SW 1271 (cell line): Measurements from ENCODE around the gene FEM1A.
A peak's percentile ranks its signal among the peaks of the same experiment; 100 is the strongest.
"Not testable (repeated sequence)": the region's sequence is repeated elsewhere in the genome, so short reads cannot be mapped to it uniquely, and the experiment has no call there.

Experiments used
- DNase-seq, 2 experiments: peaks; one replicate each; lab custom pipeline; 2025; lab: John Stamatoyannopoulos, UW

FEM1A gene

DNA sequence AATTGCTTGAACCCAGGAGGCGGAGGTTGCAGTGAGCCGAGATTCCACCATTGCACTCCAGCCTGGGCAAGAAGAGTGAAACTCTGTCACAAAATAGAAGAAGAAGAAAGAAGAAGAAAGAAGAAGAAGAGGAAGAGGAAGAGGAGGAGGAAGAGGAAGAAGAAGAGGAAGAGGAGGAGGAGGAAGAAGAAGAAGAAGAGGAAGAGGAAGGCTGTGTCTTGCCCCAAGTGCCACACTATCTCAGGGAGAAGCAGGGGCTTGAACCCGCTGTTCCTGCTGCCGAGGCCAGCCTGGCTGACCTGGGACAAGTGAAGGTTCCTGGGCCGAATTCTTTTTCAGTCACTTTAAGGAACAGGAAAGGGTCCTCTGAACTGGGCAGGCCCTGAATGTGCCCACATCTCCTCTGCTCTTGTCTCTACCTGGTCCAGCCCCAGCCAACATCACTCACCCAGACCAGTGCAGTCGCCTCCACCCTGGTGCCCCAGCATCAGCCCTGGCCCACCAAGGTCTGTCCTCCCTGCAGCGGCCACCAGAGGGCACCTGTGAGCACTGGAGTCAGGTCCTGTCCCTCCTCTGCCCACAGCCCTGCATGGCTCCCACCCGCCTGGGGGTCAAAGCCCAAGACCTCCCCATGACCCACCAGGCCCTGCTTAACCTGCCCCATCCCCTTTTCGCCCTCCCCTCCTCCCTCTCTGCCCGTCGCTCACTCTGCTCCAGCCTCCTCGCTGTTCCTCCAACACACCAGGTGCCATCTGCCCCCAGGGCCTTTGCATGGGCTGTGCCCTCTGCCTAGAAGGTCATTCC lies 20.0 kb downstream of the FEM1A start:
- DNase-seq: peak in 1 of 2 experiments; percentile 62

DNA sequence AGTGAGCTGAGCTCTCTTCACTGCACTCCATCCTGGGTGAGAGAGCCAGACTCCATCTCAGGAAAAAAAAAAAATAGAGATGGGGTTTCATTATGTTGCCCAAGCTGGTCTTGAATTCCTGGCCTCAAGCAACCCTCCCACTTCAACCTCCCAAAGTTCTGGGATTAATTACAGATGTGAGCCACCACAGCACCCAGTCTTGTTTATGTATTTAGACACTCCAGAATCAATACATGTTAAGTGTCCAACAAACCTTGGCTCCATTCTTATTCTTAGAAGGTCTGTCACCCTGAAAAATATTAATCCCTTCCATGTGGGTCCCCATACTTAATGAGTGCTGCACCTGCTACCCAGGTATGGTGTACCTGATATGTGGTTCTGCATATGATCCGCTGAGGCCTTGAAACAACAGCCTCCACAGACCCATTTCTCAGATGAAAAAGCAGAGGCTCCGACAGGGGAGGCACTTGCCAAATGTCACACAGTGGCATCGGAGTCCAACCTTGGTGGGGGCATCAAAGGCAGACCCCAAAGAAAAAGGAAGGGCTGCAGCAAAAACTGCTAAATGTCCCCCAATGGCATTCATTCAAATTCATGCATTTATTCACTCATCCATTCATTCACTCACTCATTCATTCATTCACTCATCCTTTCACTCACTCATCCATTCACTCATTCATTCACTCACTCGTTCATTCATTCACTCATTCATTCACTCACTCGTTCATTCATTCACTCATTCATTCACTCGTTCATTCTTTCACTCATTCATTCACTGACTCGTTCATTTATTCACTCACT lies 23.3 kb downstream of the FEM1A start:
- DNase-seq: peak in 1 of 2 experiments; percentile 28

DNA sequence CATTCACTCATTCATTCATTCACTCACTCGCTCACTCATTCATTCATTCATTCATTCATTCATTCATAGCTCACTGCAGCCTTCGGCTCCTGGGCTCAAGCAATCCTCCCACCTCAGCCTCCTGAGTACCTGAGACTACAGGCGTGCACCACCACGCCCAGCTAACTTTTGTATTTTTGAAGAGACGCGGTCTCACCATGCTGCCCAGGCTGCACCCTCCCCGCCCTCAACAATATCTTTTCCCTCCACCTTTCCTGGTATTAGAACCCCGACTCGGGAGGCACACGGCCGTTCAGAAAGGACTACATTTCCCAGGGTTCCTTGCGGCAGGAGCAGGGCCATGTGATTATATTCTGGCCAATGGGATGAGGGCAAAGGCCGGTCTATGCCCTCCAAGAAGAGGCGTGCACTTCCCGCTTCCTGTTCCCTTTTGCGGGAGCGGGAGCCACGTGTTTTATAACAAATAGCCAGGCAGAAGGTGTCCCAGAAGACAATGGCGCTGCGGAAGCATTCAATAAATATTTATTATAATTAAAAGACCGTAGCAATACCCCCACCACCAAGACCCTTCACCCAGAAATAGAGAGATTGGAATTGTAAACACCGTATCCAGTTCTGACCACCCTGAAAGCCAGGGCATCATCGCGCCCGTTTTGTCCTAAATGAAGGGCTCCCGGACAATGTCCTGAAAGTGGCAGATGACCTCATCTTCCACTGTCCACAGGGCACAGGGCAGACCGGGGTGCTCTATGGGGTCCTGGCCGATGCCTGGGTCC lies 24.1 kb downstream of the FEM1A start:
- peak; percentile 70 to 91 for DNase-seq

DNA sequence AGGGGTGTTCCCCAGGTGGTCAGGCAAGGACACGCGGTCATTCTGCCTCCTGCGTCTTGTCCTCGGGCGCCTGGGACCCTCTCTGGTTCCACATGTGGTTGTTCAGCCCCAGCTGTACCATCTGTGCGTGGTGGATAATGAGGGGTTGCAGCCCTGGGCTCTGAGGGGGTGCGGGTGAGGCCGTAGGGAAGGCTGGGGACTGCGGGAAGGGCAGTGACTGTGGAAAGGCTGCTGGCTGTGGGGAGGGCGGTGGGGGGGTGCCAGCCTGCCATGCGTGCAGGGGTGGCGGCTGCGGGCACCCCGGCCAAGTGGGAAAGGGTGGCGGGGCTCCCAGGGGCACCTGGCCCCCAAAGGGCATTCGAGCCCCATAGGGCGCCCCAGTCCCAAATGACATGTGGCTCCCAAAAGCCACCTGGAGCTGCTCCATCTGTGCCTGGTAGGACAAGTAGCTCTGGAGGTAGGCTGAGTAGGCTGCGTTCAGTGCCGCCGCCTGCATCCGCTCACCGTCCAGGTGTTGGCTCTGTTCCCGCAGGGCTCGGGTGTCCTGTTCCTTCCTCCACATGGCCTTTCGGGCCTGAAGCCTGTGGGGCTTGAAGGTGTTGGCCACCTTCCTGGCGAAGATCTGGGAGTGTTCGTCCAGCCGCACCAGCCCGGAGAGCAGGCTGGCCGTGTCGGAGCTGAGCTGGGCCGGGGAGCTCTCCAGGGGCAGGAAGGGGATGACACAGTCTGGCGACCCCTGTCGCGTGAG lies 24.8 kb downstream of the FEM1A start:
- no peak for DNase-seq

DNA sequence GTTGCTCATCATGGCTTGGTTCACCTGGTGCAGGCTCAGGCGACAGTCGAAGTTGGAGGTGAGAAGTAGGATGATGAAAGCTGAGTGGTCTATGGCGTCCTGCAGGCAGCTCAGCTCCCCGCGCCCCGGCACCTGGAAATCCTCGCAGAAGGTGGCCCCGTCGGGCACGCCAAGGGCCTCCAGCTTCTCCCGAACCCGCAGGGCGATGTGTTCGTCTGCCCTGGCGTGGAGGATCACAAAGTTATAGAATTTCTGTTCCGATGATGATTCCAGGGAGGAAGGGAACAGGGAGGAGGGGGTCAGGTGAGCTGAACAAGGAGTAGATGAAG lies 25.4 kb downstream of the FEM1A start:
- no peak for DNase-seq

DNA sequence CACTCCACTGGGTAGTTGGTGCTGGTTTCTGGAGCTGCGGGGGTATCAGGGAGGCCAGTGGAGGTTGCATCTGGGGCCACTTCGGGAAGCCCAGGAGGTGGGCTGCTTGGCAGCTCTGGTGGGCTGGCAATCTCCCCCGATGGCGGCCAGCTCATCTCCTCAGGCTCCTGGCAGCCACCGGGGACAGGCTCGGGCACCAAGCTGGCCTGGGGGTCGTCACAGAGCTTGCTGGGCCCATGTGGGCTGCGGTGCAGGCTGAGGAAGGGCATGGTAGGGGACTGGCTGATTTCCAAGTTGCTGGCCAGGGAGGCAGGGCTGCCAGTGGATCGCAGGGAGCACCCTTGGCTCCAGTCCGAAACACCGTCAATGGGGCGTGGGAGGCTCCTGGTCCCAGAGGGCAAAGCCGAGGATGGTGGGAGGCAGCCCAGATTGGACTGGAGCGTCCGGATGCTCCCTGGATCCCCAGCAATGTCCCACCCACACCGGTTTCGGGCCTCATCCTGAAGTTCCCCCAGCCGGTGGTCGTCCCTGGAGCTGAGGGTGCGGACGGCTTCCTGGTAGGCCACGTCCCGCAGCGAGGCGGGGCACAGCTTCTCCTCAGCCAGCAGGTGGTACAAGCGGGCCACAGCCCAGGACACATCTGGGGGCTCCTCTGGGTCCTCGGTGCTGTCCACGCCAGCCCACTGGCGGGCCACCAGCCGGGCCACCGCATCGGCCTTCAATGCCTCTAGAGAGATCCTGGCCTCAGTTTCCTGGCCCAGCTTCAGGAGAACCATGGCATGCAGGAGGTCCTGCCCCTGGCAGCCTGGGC lies 26.1 kb downstream of the FEM1A start:
- no peak for DNase-seq

DNA sequence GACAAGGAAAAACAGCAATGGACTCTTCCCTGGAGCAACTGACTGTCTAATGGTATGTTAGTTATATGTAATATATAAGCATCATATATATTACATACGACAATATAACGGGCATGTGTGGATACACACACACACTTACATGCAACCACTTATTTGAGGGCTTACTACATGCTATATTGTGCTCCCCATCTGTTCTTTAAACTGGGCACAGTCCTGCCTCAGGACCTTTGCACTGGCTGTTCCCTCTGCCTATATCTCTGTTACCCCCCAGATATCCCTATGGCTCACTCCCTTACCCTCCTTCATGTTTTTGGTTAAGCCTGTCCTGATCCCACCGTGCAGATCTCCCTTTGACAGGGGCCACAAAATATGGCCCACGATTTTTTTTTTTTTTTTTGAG lies 29.7 kb downstream of the FEM1A start:
- DNase-seq: no peak

DNA sequence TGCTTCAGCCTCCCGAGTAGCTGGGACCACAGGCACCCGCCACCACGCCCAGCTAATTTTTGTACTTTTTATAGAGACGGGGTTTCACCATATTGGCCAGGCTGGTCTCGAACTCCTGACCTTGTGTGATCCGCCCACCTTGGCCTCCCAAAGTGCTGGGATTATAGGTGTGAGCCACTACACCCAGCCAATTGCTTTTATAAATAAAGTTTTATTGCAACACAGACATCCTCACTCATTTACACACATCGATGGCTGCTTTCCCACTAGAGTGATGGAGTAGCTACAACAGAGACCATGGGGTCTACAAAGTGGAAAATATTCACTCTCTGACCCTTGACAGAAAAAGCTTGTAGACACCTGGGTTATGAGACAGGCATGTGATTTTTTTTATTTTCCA lies 30.8 kb downstream of the FEM1A start:
- not testable (repeated sequence) for DNase-seq

DNA sequence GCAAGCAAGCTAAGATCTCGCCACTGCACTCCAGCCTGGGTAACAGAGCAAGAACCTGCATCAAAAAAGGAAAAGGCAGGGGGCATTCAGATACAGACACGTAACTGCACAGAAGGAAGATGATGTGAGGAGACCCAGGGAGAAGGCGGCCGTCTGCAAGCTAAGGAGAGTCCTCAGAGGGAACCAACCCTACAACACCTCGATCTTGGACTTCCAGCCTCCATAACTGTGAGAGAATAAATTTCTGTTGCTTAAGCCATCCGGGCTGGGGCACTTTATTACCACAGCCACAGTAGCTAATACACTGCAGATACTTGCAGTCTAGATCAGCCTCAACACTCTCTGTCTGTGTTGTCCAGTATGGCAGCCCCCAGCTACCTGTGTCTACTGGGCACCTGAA lies 32.0 kb downstream of the FEM1A start:
- no peak for DNase-seq

DNA sequence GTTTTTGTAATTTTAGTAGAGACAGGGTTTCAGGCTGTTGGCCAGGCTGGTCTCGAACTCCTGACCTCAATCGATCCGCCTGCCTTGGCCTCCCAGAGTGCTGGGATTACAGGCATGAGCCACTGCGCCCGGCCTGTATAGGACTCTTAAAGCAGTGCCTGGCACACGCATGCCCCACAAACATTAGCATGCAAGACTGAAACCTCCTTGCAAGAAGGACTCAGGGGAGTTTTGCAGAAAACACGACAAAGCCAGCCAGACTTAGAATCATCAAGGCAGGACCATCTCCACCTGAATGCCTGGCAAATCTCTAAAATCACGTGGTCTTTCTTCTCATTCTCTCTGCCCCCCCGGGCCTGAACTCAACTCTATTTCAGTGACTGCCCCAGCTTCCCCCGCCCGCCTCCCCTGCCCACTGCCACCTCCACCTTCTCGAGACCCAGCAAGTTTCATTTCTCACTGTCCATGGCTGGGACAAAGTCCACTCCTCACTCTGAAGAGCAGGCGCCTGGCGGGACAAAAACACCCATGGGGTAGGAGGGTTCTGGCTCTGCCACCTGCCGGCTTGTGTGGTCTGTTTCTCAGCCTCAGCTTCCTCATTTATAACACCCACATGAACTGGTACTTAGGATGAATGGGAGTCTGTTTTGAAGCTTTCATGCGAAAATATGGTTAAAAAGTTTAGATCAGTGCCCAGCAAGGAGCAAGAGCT lies 37.6 kb downstream of the FEM1A start:
- no peak for DNase-seq

DNA sequence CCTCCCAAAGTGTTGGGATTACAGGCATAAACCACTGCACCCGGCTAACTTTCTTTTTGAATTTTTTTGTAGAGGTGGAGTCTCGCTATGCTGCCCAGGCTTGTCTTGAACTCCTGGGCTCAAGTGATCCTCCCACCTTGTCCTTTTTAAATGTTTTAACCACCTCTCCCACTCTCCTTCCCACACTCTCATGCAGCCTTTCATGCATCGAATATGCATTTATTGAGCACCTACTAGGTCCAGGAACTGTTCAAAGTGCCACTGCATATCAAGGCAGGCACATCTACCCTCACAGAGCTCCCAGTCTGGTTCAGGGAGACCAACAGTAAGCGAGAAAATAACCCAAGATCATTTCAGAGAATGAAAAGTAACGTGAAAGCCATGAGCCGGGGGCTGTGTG lies 38.8 kb downstream of the FEM1A start:
- no peak for DNase-seq

DNA sequence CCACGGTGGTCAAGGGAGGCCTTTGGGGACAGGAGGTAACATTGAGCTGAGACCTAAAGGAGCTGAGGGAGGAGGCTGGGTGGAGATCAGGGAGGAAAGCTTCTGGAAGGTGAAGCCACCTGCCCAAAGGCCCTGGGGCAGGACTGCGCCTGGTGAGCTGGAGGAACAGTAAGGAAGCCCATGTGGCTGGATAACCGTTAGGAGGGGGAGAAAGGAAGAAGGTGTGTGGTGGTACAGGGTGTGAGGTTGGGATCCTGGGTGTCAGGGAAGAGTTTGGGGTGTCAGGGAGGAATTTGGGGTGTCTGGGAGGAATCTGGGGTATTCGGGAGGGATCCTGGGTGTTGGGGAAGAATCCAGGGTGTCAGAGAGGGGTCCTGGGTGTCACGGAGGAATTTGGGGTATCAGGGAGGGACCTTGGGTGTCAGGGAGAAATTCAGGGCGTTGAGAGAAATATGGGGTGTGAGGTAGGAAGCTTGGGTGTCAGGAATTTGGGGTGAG lies 39.3 kb downstream of the FEM1A start:
- no peak for DNase-seq

DNA sequence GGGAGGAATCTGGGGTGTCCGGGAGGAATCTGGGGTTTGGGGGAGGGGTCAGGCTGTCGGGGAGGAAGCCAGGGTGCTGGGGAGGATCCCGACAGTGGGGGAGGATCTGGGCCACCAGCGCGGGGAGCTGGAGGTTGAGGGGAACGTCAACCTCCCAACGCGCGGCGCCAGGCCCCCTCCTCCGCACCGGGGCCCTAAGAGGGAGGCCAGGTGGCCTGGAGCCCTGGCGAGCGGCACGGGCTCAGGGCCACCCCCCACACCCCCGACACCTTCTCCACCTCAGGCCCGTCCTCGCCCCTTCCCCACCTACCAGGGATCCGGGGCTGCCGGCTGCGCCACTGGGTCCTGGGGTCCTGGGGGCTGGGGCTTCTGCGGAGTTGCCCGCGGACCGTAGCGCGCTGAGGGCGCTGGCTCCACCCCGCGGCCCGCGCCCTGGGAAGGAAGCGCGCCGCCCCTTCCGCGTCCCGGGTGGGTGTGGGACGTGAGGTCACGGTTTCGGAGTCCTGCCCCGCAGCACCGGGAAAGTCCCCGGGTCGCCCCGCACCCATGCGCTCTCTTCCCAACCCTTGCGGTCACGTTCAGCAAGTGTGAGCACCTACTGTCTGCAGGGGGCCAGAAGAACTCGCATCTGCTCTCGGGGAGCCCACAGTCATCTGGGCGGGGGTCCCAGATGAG lies 39.9 kb downstream of the FEM1A start, which contains the start of gene TICAM1:
TICAM1 (minus strand) TSS at position 409 of the 675 bp plus-strand sequence. CDS start 13,335 bp downstream, outside the sequence.
- peak in 1 of 2 experiments; percentile 30 for DNase-seq

DNA sequence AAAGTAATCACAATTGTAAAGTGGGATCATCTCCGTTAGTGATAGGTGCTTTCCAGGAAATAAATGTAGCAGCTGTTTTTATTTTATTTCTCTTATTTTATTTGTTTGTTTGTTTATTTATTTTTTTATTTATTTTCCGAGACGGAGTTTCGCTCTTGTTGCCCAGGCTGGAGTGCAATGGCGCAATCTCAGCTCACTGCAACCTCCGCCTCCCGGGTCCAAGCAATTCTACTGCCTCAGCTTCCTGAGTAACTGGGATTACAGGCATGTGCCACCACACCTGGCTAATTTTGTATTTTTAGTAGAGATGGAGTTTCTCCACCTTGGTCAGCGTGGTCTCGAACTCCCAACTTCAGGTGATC lies 40.4 kb downstream of the FEM1A start:
- not testable (repeated sequence) for DNase-seq

DNA sequence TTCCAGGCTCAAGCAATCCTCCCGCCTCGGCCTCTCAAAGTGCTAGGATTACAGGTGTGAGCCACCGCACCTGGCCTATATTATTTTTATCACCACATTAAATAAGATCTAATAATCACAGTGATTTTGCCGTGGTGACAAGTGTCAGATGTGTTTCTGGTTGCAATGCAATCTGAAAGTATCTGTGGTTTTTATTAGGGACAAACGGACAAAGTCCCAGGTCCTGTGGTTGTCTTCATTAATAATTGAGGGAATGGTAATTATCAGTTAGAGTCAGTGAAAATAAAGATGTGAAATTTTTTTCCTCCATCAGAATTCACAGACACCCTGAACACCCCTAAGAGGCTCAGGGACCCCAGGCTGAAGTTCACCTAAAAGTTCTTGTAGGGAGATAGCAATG lies 41.2 kb downstream of the FEM1A start:
- DNase-seq: no peak

DNA sequence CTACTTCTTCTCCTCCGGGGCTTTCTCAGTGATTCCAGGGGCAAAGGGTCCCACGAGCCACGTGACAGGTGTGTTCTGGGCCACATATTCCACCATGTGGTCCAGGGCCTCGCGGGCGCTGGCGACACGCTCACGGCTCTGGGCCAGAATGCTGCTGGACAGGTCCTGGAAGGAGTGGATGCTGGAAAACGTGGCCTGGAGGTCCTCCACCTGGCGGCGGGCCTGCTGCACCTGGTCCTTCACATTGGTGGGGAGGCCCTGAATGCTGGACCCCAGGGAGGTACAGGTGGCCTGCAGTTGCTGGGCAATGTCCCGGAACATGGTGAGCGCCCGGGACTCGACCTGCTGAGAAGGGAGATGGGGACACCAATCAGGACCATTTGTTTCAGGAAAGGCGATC lies 47.7 kb downstream of the FEM1A start:
- no peak for DNase-seq

DNA sequence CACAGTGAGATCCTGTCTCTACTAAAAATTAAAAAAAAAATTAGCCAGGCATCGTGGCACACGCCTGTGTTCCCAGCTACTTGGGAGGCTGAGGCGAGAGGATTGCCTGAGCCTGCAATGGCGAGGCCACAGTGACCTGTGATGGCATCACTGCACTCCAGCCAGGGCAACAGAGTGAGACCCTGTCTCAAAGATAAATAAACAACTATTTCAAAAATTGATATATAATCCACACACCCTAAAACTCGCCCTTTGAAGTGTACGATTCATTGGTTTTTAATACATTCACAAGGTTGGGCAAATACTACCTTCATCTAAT lies 52.1 kb downstream of the FEM1A start:
- DNase-seq: no peak

DNA sequence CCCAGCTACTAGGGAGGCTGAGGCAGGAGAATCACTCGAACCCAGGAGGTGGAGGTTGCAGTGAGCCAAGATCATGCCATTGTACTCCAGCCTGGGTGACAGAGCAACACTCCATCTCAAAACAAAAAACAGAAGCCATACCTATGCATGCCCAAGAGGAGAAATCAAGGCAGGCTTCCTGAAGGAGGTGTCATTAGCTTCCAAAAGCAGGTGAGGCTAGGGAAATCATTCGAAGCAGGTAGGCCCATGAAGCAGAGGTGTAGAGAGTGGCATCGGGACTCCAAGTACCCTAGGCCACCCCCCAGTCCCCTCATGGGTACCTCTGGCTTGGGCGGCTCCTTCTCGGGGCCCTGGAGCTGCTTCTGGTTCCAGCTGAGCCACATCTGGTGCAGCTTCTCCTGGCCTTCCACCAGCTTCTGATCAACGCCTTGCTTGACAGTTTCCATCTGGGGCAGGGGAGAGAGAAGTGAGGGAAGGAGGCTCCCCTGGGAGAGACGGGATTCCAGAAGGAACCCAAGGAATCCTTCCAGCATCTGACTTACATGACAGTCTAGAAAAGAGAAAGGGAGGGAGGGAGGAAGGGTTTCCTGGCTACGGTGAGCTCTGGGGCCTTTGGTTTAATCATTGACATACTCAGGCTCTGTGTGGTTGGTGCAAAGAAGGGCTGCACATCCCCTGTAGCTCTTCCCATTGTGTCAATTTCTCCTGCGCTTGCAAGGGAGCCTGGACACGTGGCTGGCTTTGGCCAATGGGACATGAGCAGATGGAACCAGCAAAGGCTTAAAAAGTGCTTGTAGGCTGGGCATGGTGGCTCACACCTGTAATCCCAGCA lies 53.0 kb downstream of the FEM1A start:
- no peak for DNase-seq

DNA sequence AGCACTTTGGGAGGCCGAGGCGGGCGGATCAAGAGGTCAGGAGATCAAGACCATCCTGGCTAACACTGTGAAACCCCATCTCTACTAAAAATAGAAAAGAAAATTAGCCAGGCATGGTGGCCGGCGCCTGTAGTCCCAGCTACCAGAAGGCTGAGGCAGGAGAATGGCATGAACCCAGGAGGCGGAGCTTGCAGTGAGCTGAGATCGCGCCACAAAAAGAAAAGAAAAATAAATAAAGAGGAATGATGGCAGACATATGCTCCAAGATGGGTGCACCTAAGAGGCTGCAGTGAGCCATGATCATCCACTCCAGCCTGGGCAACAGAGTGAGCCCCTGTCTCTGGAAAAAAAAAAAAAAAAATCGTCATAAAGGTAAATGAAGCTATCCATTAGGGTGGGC lies 54.4 kb downstream of the FEM1A start:
- DNase-seq: not testable (repeated sequence)
